ENCODE data around the gene SCN3A. TPM values are rescaled to one million over a fixed set of nuclear protein-coding genes. Genes with fewer than 3 reads are reported as not detected.

Gene SCN3A
- total and polyA plus RNA-seq, 2 donors (not counting 3 experiments of a cell fraction or from before 2014, with no cell fraction given) = not detected

- no peak for TF ChIP-seq MYC (IDR thresholded peaks at IDR 0.05; ENCODE audit: low read depth, low read length)
- H3K9me3 ChIP-seq (replicated peaks; ENCODE audit: control insufficient read depth, insufficient read depth, low read length) = no peaks in the 10 kb centered on the region
- H3K27me3 ChIP-seq (ENCODE audit: control insufficient read depth in 2 of 2, insufficient read depth in 2 of 2, low read length in 2 of 2) = no peaks in the 10 kb centered on the region
- no peak overlapping the region for H3K4me3 ChIP-seq (replicated peaks in 1 of 3; ENCODE audit: insufficient read depth in 1 of 3, low read depth in 1 of 3, low read length in 3 of 3)
- no peak overlapping the region for H3K4me2 ChIP-seq (ENCODE audit: insufficient read depth, low read length)
- no peaks in the 10 kb centered on the region for H4K20me1 ChIP-seq (replicated peaks; ENCODE audit: control insufficient read depth, extremely low read depth, insufficient read depth, low read length)
- dilution Hi-C loops (cut with MboI; ENCODE audit: extremely low pct_ligation_motif_present, low sequenced_read_pairs) = no loop called here
- intact Hi-C loops (cut with micrococcal nuclease) = no loop called here
- FAIRE-seq (no peak), DNase-seq (ENCODE audit: low read depth, low spot score) (no peak)
- no peak overlapping the region for H3K9ac ChIP-seq (replicated peaks; ENCODE audit: extremely low read depth, insufficient read depth, low read length)
- BruUV-seq (replicated peaks) = no TSS peak
- H3K36me3 ChIP-seq (ENCODE audit: control insufficient read depth in 2 of 2, extremely low read depth in 1 of 2, insufficient read depth in 2 of 2, low read length in 2 of 2) = no peaks in the 10 kb centered on the region
- H3K79me2 ChIP-seq (ENCODE audit: control insufficient read depth, insufficient read depth, low read length) = no peaks in the 10 kb centered on the region
- POLR2A ChIA-PET = no interaction called here
- H3K9me1 ChIP-seq (replicated peaks; ENCODE audit: control insufficient read depth, extremely low read depth, insufficient read depth, low read length) = no peaks in the 10 kb centered on the region
- H3K27ac ChIP-seq (ENCODE audit: insufficient read depth, low read depth, low read length) = no peak overlapping the region
- CTCF ChIA-PET = interaction anchor here (1.2 to 1.4 kb wide), 4 partner anchors 9 to 20 kb away, joined by 3 to 7 read pairs (median 6); partner anchors contain the start of genes SCN2A and SCN3A
- no peak overlapping the region for H2AFZ ChIP-seq (ENCODE audit: low read depth, low read length)
- H3K4me1 ChIP-seq (ENCODE audit: control insufficient read depth, extremely low read depth, insufficient read depth, low read length) = no peaks in the 10 kb centered on the region
These were observed 15.6 kb upstream of the SCN3A start for GRCh38 chr2:165219481-165219880.

- Histone ChIP-seq H3K27ac (ENCODE audit: insufficient read depth, low read depth, low read length) (no peak overlapping the region), H3K9me1 (replicated peaks; ENCODE audit: control insufficient read depth, extremely low read depth, insufficient read depth, low read length) (no peaks in the 10 kb centered on the region), H3K79me2 (ENCODE audit: control insufficient read depth, insufficient read depth, low read length) (no peaks in the 10 kb centered on the region), H3K4me3 (replicated peaks in 1 of 3; ENCODE audit: insufficient read depth in 1 of 3, low read depth in 1 of 3, low read length in 3 of 3) (no peak overlapping the region), H3K4me2 (ENCODE audit: insufficient read depth, low read length) (no peak overlapping the region), H3K9ac (replicated peaks; ENCODE audit: extremely low read depth, insufficient read depth, low read length) (no peak overlapping the region), H3K4me1 (ENCODE audit: control insufficient read depth, extremely low read depth, insufficient read depth, low read length) (no peaks in the 10 kb centered on the region), H2AFZ (ENCODE audit: low read depth, low read length) (no peak overlapping the region), H3K9me3 (replicated peaks; ENCODE audit: control insufficient read depth, insufficient read depth, low read length) (no peaks in the 10 kb centered on the region), H3K27me3 (ENCODE audit: control insufficient read depth in 2 of 2, insufficient read depth in 2 of 2, low read length in 2 of 2) (no peaks in the 10 kb centered on the region), H3K36me3 (ENCODE audit: control insufficient read depth in 2 of 2, extremely low read depth in 1 of 2, insufficient read depth in 2 of 2, low read length in 2 of 2) (no peaks in the 10 kb centered on the region), H4K20me1 (replicated peaks; ENCODE audit: control insufficient read depth, extremely low read depth, insufficient read depth, low read length) (no peaks in the 10 kb centered on the region)
- BruUV-seq (replicated peaks) = no TSS peak
- dilution Hi-C loops (cut with MboI; ENCODE audit: extremely low pct_ligation_motif_present, low sequenced_read_pairs) = no loop called here
- POLR2A ChIA-PET = no interaction called here
- intact Hi-C loops (cut with micrococcal nuclease) = no loop called here
- DNase-seq (ENCODE audit: low read depth, low spot score) = no peak
- no peak for FAIRE-seq
- TF ChIP-seq FOS (IDR thresholded peaks at IDR 0.05; ENCODE audit: borderline replicate concordance, insufficient read depth, low read length) (no peak), GATA2 (IDR thresholded peaks at IDR 0.05; ENCODE audit: insufficient read depth, insufficient read length, low read depth, low read length) (no peak), MAX (IDR thresholded peaks at IDR 0.05; ENCODE audit: insufficient read depth, insufficient read length) (no peak), POLR2AphosphoS5 (IDR thresholded peaks at IDR 0.05; ENCODE audit: insufficient read depth, low read depth, low read length) (no peak), CTCF (IDR thresholded peaks at IDR 0.05; ENCODE audit: extremely low read depth in 1 of 2, insufficient read depth in 1 of 2, low read depth in 1 of 2, low read length in 2 of 2) (no peak), JUN (IDR thresholded peaks at IDR 0.05; ENCODE audit: borderline replicate concordance, insufficient read depth, insufficient read length, low read depth) (no peak), MYC (IDR thresholded peaks at IDR 0.05; ENCODE audit: low read depth, low read length) (no peak), POLR2A (IDR thresholded peaks at IDR 0.05; ENCODE audit: low read depth, low read length) (no peak), EZH2 (IDR thresholded peaks at IDR 0.05; ENCODE audit: borderline replicate concordance, low read depth, low read length, severe bottlenecking) (no peak)
- CTCF ChIA-PET = interaction anchor here (2.3 kb wide), 1 partner anchor 10 kb away, joined by 13 read pairs; the partner anchor contains the start of gene SCN3A
These were observed 10.2 kb upstream of the SCN3A start for GRCh38 chr2:165214093-165214492.
